Midbrain (tissue), 1 donor: ENCODE measurements around the gene CDRT4.

ENCODE experiments used
- DNase-seq: peaks from one replicate; lab custom pipeline; 2025; lab: John Stamatoyannopoulos, UW

The CDRT4 gene

DNA sequence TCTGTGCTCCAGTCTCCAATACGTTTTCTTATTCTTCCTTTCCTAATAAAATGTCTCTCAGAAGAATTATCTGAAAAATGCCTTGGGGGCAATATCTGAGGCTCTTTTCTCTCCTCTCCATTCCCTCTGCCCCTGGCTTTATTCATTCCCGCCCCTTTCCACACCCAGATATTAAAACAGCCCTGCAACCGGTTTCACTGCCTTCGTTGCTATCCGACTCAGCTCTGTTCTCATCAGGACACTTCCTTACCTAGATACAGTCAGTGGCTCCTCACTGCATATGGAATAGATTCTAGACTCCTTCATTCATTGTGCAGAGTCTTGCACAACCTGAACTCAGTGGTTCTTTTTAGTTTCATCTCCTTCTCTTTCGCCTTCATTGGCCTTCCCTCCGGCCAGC is 74.0 kb downstream of the CDRT4 start:
- DNase-seq = no peak

- no peak for DNase-seq
Observed at GRCh38 chr17:15392326-15392741, 75.1 kb downstream of the CDRT4 start.

DNA sequence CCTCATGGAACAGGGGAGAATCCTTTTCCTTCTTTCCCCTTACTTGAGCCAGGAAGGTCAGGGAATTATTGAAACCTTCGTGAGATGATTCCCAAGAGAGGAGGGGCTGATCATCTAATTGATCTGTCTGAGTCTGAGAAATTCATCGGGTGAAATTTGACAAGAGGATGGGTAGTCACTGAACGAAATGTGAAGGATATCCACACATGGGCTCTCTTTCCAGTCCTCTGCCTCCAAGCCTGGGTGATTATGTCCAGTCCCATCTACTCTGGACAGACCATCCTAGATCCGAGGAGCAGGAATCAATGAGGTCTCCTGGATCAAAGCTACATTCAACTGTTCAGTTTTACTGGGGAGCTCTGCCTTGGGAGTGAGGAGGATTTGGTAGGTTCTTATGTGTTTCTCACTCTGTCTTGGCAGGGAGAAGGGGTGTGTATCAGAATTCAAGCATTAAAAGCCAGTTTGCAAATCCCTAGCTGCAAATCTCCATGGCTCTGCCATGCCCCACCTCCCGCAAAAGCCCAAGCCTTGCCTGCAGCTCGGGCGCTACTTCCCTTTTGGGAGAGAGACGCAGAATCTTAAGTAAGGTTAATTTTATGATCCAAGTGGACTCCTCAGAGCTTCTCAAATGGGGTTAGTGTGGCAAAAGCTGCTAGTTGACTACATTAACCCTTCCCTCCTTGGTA is 78.9 kb downstream of the CDRT4 start:
- no peak for DNase-seq

DNA sequence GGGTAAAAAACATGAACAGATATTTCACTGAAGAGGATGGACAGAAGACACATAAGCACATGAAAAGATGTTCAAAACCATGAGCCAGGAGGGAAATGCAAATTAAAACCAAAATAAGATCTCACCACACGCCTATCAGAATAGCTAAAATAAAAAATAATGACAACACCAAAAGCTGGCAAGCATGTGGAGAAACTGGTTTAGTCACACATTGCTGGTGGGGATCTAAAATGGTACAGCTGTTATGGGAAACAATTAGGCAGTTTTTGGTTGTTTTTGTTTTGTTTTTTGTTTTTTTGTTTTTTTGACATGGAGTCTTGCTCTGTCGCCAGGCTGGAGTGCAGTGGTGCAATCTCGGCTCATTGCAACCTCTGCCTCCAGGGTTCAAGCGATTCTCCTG is 81.3 kb downstream of the CDRT4 start:
- DNase-seq = no peak
